ENCODE results near the gene DTD2. TPM values are rescaled to one million over a fixed set of nuclear protein-coding genes. Genes with fewer than 3 reads are reported as not detected.

The DTD2 gene
- total and polyA plus RNA-seq, 2 of the 8 experiments (the other 6 are each of a cell fraction or from before 2014, with no cell fraction given), result 12.0 to 19.5 TPM

DNA sequence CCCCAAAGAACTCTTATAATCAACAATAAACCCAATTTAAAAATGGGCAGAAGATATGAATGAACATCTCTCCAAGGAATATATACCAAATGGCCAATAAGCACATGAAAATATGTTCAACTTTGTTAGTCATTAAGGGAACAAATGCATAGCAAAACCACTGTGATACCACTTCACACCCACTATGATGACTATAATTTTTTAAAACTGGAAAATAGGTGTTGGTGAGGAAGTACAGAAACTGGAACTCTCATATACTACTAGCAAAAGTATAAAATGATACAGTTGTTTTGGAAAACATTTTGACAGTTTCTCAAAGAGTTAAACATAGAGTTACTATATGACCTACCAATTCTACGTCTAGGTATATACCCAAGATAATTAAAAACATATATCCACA, 27.5 kb downstream of the DTD2 start:
- Histone ChIP-seq H3K18ac (ENCODE audit: extremely low read depth, low read length) (no peak overlapping the region), H3K56ac (replicated peaks; ENCODE audit: insufficient read length, low read depth, low read length) (no peak overlapping the region), H3K9me3 (ENCODE audit: insufficient read depth in 2 of 2, low read depth in 1 of 2, low read length in 1 of 2) (no peaks in the 10 kb centered on the region), H2BK120ac (replicated peaks; ENCODE audit: low read depth, low read length) (no peak overlapping the region), H2BK15ac (ENCODE audit: low read length) (no peak overlapping the region), H2BK12ac (ENCODE audit: low read depth, low read length) (no peak overlapping the region), H3K36me3 (ENCODE audit: control insufficient read depth in 2 of 4, insufficient read depth in 4 of 4, low read length in 3 of 4) (no peaks in the 10 kb centered on the region), H4K91ac (replicated peaks; ENCODE audit: insufficient read length, low read length) (no peak overlapping the region), H2BK20ac (ENCODE audit: low read length) (no peak overlapping the region), H2BK5ac (ENCODE audit: low read depth, low read length) (no peak overlapping the region), H4K5ac (ENCODE audit: insufficient read length, low read depth, low read length) (no peak overlapping the region), H3K27ac (ENCODE audit: low read depth, low read length) (no peak overlapping the region), H4K20me1 (replicated peaks in 1 of 2; ENCODE audit: control insufficient read depth in 1 of 2, insufficient read depth in 2 of 2, low read length in 2 of 2) (no peaks in the 10 kb centered on the region), H3K4me2 (ENCODE audit: insufficient read depth in 1 of 2, low read depth in 2 of 2, low read length in 2 of 2) (no peak overlapping the region), H3K9ac (replicated peaks in 1 of 4; ENCODE audit: extremely low read depth in 1 of 4, low read depth in 3 of 4, low read length in 3 of 4) (no peak overlapping the region), H3K4me1 (replicated peaks in 1 of 4; ENCODE audit: control insufficient read depth in 3 of 4, insufficient read depth in 4 of 4, low read length in 3 of 4) (peaks cover 0 to 4% (median 0%) of the 10 kb centered on the region in 4 experiments; a peak in 2 of 7 replicates), H2AK5ac (ENCODE audit: low read depth, low read length) (no peak overlapping the region), H3K79me1 (ENCODE audit: low read depth, low read length) (no peaks in the 10 kb centered on the region), H3K14ac (ENCODE audit: insufficient read length) (no peak overlapping the region), H3K4ac (replicated peaks; ENCODE audit: insufficient read length, low read depth, low read length) (no peak overlapping the region), H3K4me3 (ENCODE audit: extremely low read depth in 1 of 4, insufficient read depth in 2 of 4, low read depth in 3 of 4, low read length in 4 of 4) (no peak overlapping the region), H2AFZ (ENCODE audit: low read length) (no peak overlapping the region), H3K23me2 (ENCODE audit: low read depth, low read length) (no peaks in the 10 kb centered on the region), H3K27me3 (replicated peaks in 1 of 4; ENCODE audit: control insufficient read depth in 3 of 4, extremely low read depth in 1 of 4, insufficient read depth in 3 of 4, low read length in 3 of 4) (no peaks in the 10 kb centered on the region), H3K79me2 (ENCODE audit: control insufficient read depth in 1 of 2, insufficient read depth in 2 of 2, low read length in 2 of 2) (no peaks in the 10 kb centered on the region), H3K23ac (ENCODE audit: insufficient read length) (no peak overlapping the region), H4K8ac (ENCODE audit: extremely low read depth, insufficient read depth, low read length) (no peak overlapping the region)
- WGBS, 2 experiments (ENCODE audit: extremely low coverage in 1 of 2, insufficient coverage in 1 of 2, insufficient read length in 1 of 2, insufficient replicate concordance in 2 of 2, low coverage in 1 of 2, low lambda C conversion rate in 2 of 2, missing lambda C conversion rate in 1 of 2), result 86% methylated on average over 1 of the region's 1 CpG; no CpG with 5 or more reads in 1 of the 2 experiments
- POLR2A ChIA-PET (ENCODE audit: partially characterized antibody), result no interaction called here
- FAIRE-seq, result no peak
- CTCF ChIA-PET (ENCODE audit: partially characterized antibody), result interaction anchor here (1.8 kb wide), 1 partner anchor 20 kb away, joined by 6 read pairs; no protein-coding TSS in a partner anchor
- TF ChIP-seq RBBP5 (IDR thresholded peaks at IDR 0.05; ENCODE audit: borderline replicate concordance, low read depth, low read length) (no peak), CHD2 (IDR thresholded peaks at IDR 0.05; ENCODE audit: low read length) (no peak), SP4 (IDR thresholded peaks at IDR 0.05; ENCODE audit: low read length) (no peak), HDAC2 (IDR thresholded peaks at IDR 0.05; ENCODE audit: borderline replicate concordance in 1 of 2, low read depth in 2 of 2, low read length in 2 of 2) (no peak), SIX5 (IDR thresholded peaks at IDR 0.05; ENCODE audit: low read depth, low read length) (no peak), POU5F1 (IDR thresholded peaks at IDR 0.05; ENCODE audit: low read depth, low read length) (no peak), SUZ12 (IDR thresholded peaks at IDR 0.05; ENCODE audit: low read length) (no peak)
- TF ChIP-seq, protein P1, sequence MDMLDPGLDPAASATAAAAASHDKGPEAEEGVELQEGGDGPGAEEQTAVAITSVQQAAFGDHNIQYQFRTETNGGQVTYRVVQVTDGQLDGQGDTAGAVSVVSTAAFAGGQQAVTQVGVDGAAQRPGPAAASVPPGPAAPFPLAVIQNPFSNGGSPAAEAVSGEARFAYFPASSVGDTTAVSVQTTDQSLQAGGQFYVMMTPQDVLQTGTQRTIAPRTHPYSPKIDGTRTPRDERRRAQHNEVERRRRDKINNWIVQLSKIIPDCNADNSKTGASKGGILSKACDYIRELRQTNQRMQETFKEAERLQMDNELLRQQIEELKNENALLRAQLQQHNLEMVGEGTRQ (IDR thresholded peaks at IDR 0.05; ENCODE audit: low read length), result no peak
- DNase-seq (ENCODE audit: low read depth in 1 of 2, low spot score in 2 of 2), result no peak
